Right ventricle myocardium superior (tissue), 1 donor: ENCODE measurements around the gene SELENOI. TPM values are rescaled to one million over a fixed set of nuclear protein-coding genes. Genes with fewer than 3 reads are reported as not detected.
A peak's percentile ranks its signal among the peaks of the same experiment; 100 is the strongest.
"Not testable (repeated sequence)": the region's sequence is repeated elsewhere in the genome, so short reads cannot be mapped to it uniquely, and the experiment has no call there.

Source experiments
- ATAC-seq: fragments of 200-7000 bp; cut with Tn5 transposase; one replicate; pipeline ENCODE4 v1.9.1; 2020; ENCODE audit warnings: mild to moderate bottlenecking; ENCODE audit not compliant: poor library complexity
- DNase-seq: peaks from one replicate; pipeline ENCODE4 v3.0.0-alpha.2; 2020
- intact Hi-C: fragments of 100-400 bp; cut with DNase I; formaldehyde crosslinking; loops from one replicate; pipeline ENCODE4 v1.11.2; 2022
- long read RNA-seq: library from polyadenylated mRNA; unstranded; transcript quantifications from one replicate; pipeline ENCODE4 v2.0.0, GENCODE V29; 2021
- total RNA-seq: library from RNA; stranded (reverse); fragmentation: NEBNext Ultra II Directional; extraction: Animal tissue kit (Norgen Biotek cat#: 25700); gene quantifications from one replicate; pipeline ENCODE4 v1.2.1, GENCODE V29; 2021
- donor health status: DM: no; HTN: yes; CAD: no; lungs with severe emphysema.

SELENOI gene
- 11.4 TPM for total RNA-seq
- long read RNA-seq, full-length matches to known transcripts: 2 of 3 reads
- long read RNA-seq, partial matches to known transcripts: 0 of 3 reads
- long read RNA-seq, other reads (novel, unspliced or antisense): 1 of 3 reads

GRCh38 chr2:26345545-26346453, at the start of gene SELENOI:
Gene SELENOI (plus strand): TSS chr2:26346143. CDS start chr2:26346233, 90 bp downstream.
- intact Hi-C loops: no loop called here
- DNase-seq: peak; percentile 98
- peak; percentile 98 for ATAC-seq

- ATAC-seq: no peak
- no peak for DNase-seq
- intact Hi-C loops: no loop called here
Observed at GRCh38 chr2:26297061-26297460, 48.9 kb upstream of the SELENOI start.

GRCh38 chr2:26298286-26298637, 47.7 kb upstream of the SELENOI start:
- DNase-seq (no peak), ATAC-seq (no peak)
- intact Hi-C loops: no loop called here

GRCh38 chr2:26298638-26299393, 47.1 kb upstream of the SELENOI start:
- intact Hi-C loops: no loop called here
- DNase-seq (peak; percentile 48), ATAC-seq (peak; percentile 67)

GRCh38 chr2:26299471-26300101, 46.4 kb upstream of the SELENOI start:
- peak; percentile 53 for ATAC-seq
- DNase-seq: no peak
- intact Hi-C loops: no loop called here

GRCh38 chr2:26300234-26300925, 45.6 kb upstream of the SELENOI start:
- DNase-seq: no peak
- intact Hi-C loops: no loop called here
- ATAC-seq: no peak

GRCh38 chr2:26302846-26303245, 43.1 kb upstream of the SELENOI start:
- DNase-seq (peak; percentile 62), ATAC-seq (peak; percentile 26)
- intact Hi-C loops: no loop called here

GRCh38 chr2:26305094-26305493, 40.8 kb upstream of the SELENOI start:
- DNase-seq, ATAC-seq, intact Hi-C loops: not testable (repeated sequence)

- ATAC-seq (no peak), DNase-seq (no peak)
- intact Hi-C loops: no loop called here
Observed at GRCh38 chr2:26305540-26305939, 40.4 kb upstream of the SELENOI start.

- DNase-seq (no peak), ATAC-seq (no peak)
- intact Hi-C loops: no loop called here
Observed at GRCh38 chr2:26309921-26310320, 36.0 kb upstream of the SELENOI start.

GRCh38 chr2:26312471-26312870, 33.5 kb upstream of the SELENOI start:
- no peak for ATAC-seq
- intact Hi-C loops: no loop called here

GRCh38 chr2:26313446-26313845, 32.5 kb upstream of the SELENOI start:
- intact Hi-C loops: no loop called here
- ATAC-seq (no peak), DNase-seq (no peak)

More at GRCh38 chr2:26312471-26312870, 33.5 kb upstream of the SELENOI start:
- no peak for DNase-seq

GRCh38 chr2:26314243-26314642, 31.7 kb upstream of the SELENOI start:
- DNase-seq: no peak
- intact Hi-C loops: no loop called here
- no peak for ATAC-seq

- ATAC-seq: no peak
- DNase-seq: no peak
- intact Hi-C loops: no loop called here
Observed at GRCh38 chr2:26316041-26316440, 29.9 kb upstream of the SELENOI start.

GRCh38 chr2:26316845-26317244, 29.1 kb upstream of the SELENOI start:
- no peak for DNase-seq
- intact Hi-C loops: no loop called here
- no peak for ATAC-seq

- intact Hi-C loops: no loop called here
Observed at GRCh38 chr2:26317377-26318105, 28.4 kb upstream of the SELENOI start.

GRCh38 chr2:26318950-26319349, 27.0 kb upstream of the SELENOI start:
- ATAC-seq (no peak), DNase-seq (no peak)
- intact Hi-C loops: no loop called here

More at GRCh38 chr2:26317377-26318105, 28.4 kb upstream of the SELENOI start:
- DNase-seq (no peak), ATAC-seq (no peak)

- DNase-seq, intact Hi-C loops, ATAC-seq: not testable (repeated sequence)
Observed at GRCh38 chr2:26324479-26324878, 21.5 kb upstream of the SELENOI start.
